ENCODE data around the gene SYNE1.

GRCh38 chr6:152356016-152356415, 281.1 kb downstream of the SYNE1 start:
- TF ChIP-seq, protein P1, sequence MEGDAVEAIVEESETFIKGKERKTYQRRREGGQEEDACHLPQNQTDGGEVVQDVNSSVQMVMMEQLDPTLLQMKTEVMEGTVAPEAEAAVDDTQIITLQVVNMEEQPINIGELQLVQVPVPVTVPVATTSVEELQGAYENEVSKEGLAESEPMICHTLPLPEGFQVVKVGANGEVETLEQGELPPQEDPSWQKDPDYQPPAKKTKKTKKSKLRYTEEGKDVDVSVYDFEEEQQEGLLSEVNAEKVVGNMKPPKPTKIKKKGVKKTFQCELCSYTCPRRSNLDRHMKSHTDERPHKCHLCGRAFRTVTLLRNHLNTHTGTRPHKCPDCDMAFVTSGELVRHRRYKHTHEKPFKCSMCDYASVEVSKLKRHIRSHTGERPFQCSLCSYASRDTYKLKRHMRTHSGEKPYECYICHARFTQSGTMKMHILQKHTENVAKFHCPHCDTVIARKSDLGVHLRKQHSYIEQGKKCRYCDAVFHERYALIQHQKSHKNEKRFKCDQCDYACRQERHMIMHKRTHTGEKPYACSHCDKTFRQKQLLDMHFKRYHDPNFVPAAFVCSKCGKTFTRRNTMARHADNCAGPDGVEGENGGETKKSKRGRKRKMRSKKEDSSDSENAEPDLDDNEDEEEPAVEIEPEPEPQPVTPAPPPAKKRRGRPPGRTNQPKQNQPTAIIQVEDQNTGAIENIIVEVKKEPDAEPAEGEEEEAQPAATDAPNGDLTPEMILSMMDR (IDR thresholded peaks at IDR 0.05; ENCODE audit: insufficient read depth, low read length, poor library complexity, severe bottlenecking) = no peak
- TF ChIP-seq EZH2phosphoT487 (conservative IDR thresholded peaks at IDR 0.05; ENCODE audit: low read length) = no peak

Measured in SU-DHL-6 (cell line).